IMR-90 (cell line): ENCODE data around the gene ZNF609. TPM values are rescaled to one million over a fixed set of nuclear protein-coding genes. Genes with fewer than 3 reads are reported as not detected.
A peak's percentile ranks its signal among the peaks of the same experiment; 100 is the strongest.

ENCODE experiments used
- ATAC-seq: fragments of 200-7000 bp; cut with Tn5 transposase; 2 replicates; pipeline ENCODE4 v1.9.1; 2020; ENCODE audit warnings: low read depth, mild to moderate bottlenecking, moderate library complexity
- BruUV-seq: library from RNA; stranded (reverse); fragments of 400-500 nt; replicated peaks from 2 replicates; lab custom pipeline; 2021; lab: Mats Ljungman, UMichigan
- CTCF ChIA-PET: fragments of 300-600 bp; formaldehyde crosslinking; extraction: SDS; loops from one replicate; lab custom pipeline; 2021; ENCODE audit warnings: antibody characterized with exemption; lab: Yijun Ruan, JAX
- POLR2A ChIA-PET: fragments of 300-600 bp; sonication (Branson Sonifier 250); formaldehyde crosslinking; loops from one replicate; lab custom pipeline; 2022; ENCODE audit warnings: antibody characterized with exemption; ENCODE audit not compliant: unreplicated experiment; lab: Charles Lee
- DNase-seq: peaks from one replicate; pipeline ENCODE4 v3.0.0; 2013
- H2AFZ ChIP-seq: replicated peaks from 2 replicates; pipeline ENCODE3; 2013; ENCODE audit warnings: low read length, mild to moderate bottlenecking; ENCODE audit not compliant: poor library complexity
- H2AK5ac ChIP-seq: 2 replicates; pipeline ENCODE4 v1.6.1; 2013; ENCODE audit warnings: low read depth, low read length, inconsistent platforms
- H2AK9ac ChIP-seq: replicated peaks from 2 replicates; pipeline ENCODE3; 2013; ENCODE audit warnings: mild to moderate bottlenecking, low read depth, low read length, moderate library complexity; ENCODE audit not compliant: poor library complexity
- H2BK120ac ChIP-seq: 2 replicates; pipeline ENCODE4 v1.6.1; 2013; ENCODE audit warnings: low read depth, low read length, inconsistent platforms
- H2BK15ac ChIP-seq: 3 replicates; pipeline ENCODE4 v1.6.1; 2013; ENCODE audit warnings: low read depth, low read length, inconsistent platforms
- H2BK20ac ChIP-seq: 2 replicates; pipeline ENCODE4 v1.6.1; 2013; ENCODE audit warnings: low read depth, mild to moderate bottlenecking, inconsistent platforms, low read length, moderate library complexity
- H2BK5ac ChIP-seq: 2 replicates; pipeline ENCODE4 v1.6.1; 2013; ENCODE audit warnings: mild to moderate bottlenecking, low read depth, low read length, inconsistent platforms; ENCODE audit not compliant: poor library complexity, severe bottlenecking
- H3K14ac ChIP-seq: replicated peaks from 2 replicates; pipeline ENCODE4 v1.6.1; 2013; ENCODE audit warnings: low read depth, low read length, inconsistent platforms
- H3K18ac ChIP-seq: 2 replicates; pipeline ENCODE4 v1.6.1; 2013; ENCODE audit warnings: low read depth, low read length, control low read depth
- H3K23ac ChIP-seq: 2 replicates; pipeline ENCODE4 v1.6.1; 2013; ENCODE audit warnings: low read depth, low read length, inconsistent platforms
- H3K27ac ChIP-seq: 2 replicates; pipeline ENCODE4 v1.5.1; 2013; ENCODE audit warnings: mild to moderate bottlenecking, control low read depth, low read length; ENCODE audit not compliant: insufficient read depth
- H3K27me3 ChIP-seq: 2 replicates; pipeline ENCODE4 v1.6.1; 2013; ENCODE audit warnings: low read length; ENCODE audit not compliant: control insufficient read depth, insufficient read depth
- H3K36me3 ChIP-seq: 2 replicates; pipeline ENCODE4 v1.6.1; 2013; ENCODE audit warnings: low read length, mixed read lengths; ENCODE audit not compliant: control insufficient read depth, insufficient read depth
- H3K4ac ChIP-seq: 2 replicates; pipeline ENCODE4 v1.6.1; 2013; ENCODE audit warnings: low read depth, low read length, inconsistent platforms
- H3K4me1 ChIP-seq: 2 replicates; pipeline ENCODE4 v1.6.1; 2013; ENCODE audit warnings: low read length, mixed read lengths; ENCODE audit not compliant: control insufficient read depth, insufficient read depth
- H3K4me2 ChIP-seq: 2 replicates; pipeline ENCODE4 v1.6.1; 2013; ENCODE audit warnings: low read depth, mild to moderate bottlenecking, control low read depth, low read length, moderate library complexity
- H3K4me3 ChIP-seq: 2 replicates; pipeline ENCODE4 v1.5.1; 2013; ENCODE audit warnings: low read depth, mild to moderate bottlenecking, control low read depth, low read length, moderate library complexity; ENCODE audit not compliant: insufficient read depth
- H3K56ac ChIP-seq: 2 replicates; pipeline ENCODE4 v1.6.1; 2013; ENCODE audit warnings: low read length, inconsistent platforms; ENCODE audit not compliant: insufficient read depth; ENCODE audit errors: extremely low read depth
- H3K79me1 ChIP-seq, 2 experiments: 2 replicates each; pipeline ENCODE4 v1.6.1; 2013; ENCODE audit warnings: low read length in 2 of 2, inconsistent platforms in 1 of 2, low read depth in 1 of 2
- H3K9ac ChIP-seq: 2 replicates; pipeline ENCODE4 v1.6.1; 2013; ENCODE audit warnings: low read depth, low read length, control low read depth
- H3K9me1 ChIP-seq: 2 replicates; pipeline ENCODE4 v1.6.1; 2013; ENCODE audit warnings: low read length, inconsistent platforms; ENCODE audit not compliant: insufficient read depth
- H3K9me3 ChIP-seq: 2 replicates; pipeline ENCODE4 v1.6.1; 2013; ENCODE audit warnings: low read length; ENCODE audit not compliant: control insufficient read depth, insufficient read depth
- H4K20me1 ChIP-seq: 2 replicates; pipeline ENCODE4 v1.6.1; 2013; ENCODE audit warnings: low read length, inconsistent platforms; ENCODE audit not compliant: insufficient read depth
- H4K5ac ChIP-seq: 2 replicates; pipeline ENCODE4 v1.6.1; 2013; ENCODE audit warnings: mild to moderate bottlenecking, low read depth, low read length, control low read depth
- H4K8ac ChIP-seq, 2 experiments: 2 replicates each; pipeline ENCODE4 v1.6.1; 2013; ENCODE audit warnings: low read depth in 2 of 2, low read length in 2 of 2, control low read depth in 1 of 2, inconsistent platforms in 1 of 2
- H4K91ac ChIP-seq: 2 replicates; pipeline ENCODE4 v1.6.1; 2013; ENCODE audit warnings: low read depth, low read length, inconsistent platforms; ENCODE audit not compliant: insufficient read depth
- BHLHE40 ChIP-seq: fragments of 150-350 bp; IDR thresholded peaks from 2 replicates; pipeline ENCODE4 v1.6.1; 2016; ENCODE audit warnings: mild to moderate bottlenecking, low read depth, low read length
- CHD1 ChIP-seq: IDR thresholded peaks from 2 replicates; pipeline ENCODE4 v1.6.1; 2012; ENCODE audit warnings: low read depth, low read length, improper control_type of control experiment
- CTCF ChIP-seq: conservative IDR thresholded peaks from 2 replicates; pipeline ENCODE4 v1.5.1; 2012; ENCODE audit warnings: mild to moderate bottlenecking, low read depth, low read length, improper control_type of control experiment
- MAZ ChIP-seq: IDR thresholded peaks from 2 replicates; pipeline ENCODE4 v1.6.1; 2012; ENCODE audit warnings: low read depth, mild to moderate bottlenecking, low read length, improper control_type of control experiment, moderate library complexity, borderline replicate concordance
- MXI1 ChIP-seq: IDR thresholded peaks from 2 replicates; pipeline ENCODE4 v1.6.1; 2012; ENCODE audit warnings: low read depth, mild to moderate bottlenecking, low read length, moderate library complexity, borderline replicate concordance
- NFE2L2 ChIP-seq: fragments of 150-350 bp; IDR thresholded peaks from 2 replicates; pipeline ENCODE4 v1.6.1; 2016; ENCODE audit warnings: low read depth, mild to moderate bottlenecking, low read length
- RAD21 ChIP-seq: IDR thresholded peaks from 2 replicates; pipeline ENCODE4 v1.6.1; 2012; ENCODE audit warnings: low read length, improper control_type of control experiment
- RCOR1 ChIP-seq: IDR thresholded peaks from 2 replicates; pipeline ENCODE4 v1.6.1; 2012; ENCODE audit warnings: mild to moderate bottlenecking, low read length, improper control_type of control experiment; ENCODE audit not compliant: insufficient replicate concordance
- RFX5 ChIP-seq: IDR thresholded peaks from 2 replicates; pipeline ENCODE4 v1.8.0; 2012; ENCODE audit warnings: low read depth, mild to moderate bottlenecking, low read length, moderate library complexity
- WGBS, 2 experiments: methylation state at CpG; one replicate each; pipeline versions ENCODE4 v1.1.5 to v1.1.7; 2013; ENCODE audit warnings: missing lambda C conversion rate in 2 of 2; ENCODE audit not compliant: insufficient read length in 1 of 2; ENCODE audit errors: extremely low coverage in 2 of 2; 5-methylcytosine and 5-hydroxymethylcytosine counted together
- dilution Hi-C: fragments of 300-500 bp; cut with HindIII; formaldehyde crosslinking; loops from one replicate; pipeline ENCODE4 v1.14.3; 2018; ENCODE audit warnings: low sequenced_read_pairs; ENCODE audit not compliant: unreplicated experiment
- in situ Hi-C: fragments of 300-500 bp; cut with MboI; formaldehyde crosslinking; loops from 3 replicates; pipeline ENCODE4 v1.14.3; 2019; ENCODE audit warnings: low sequenced_read_pairs, inconsistent platforms, mixed read lengths
- intact Hi-C: fragments of 100-400 bp; cut with micrococcal nuclease; formaldehyde crosslinking; loops from 2 replicates; pipeline ENCODE4 v1.10.0; 2022
- polyA plus RNA-seq, 3 experiments: library from polyadenylated mRNA; depleted of rRNA; stranded (reverse); fragments of >200 nt; gene quantifications; 2 replicates each; pipeline ENCODE4 v1.2.3, GENCODE V29; 2012; ENCODE audit warnings: low replicate concordance in 1 of 3
- total RNA-seq: library from RNA; depleted of rRNA; stranded (reverse); fragments of >200 nt; gene quantifications from 2 replicates; pipeline ENCODE4 v1.2.3, GENCODE V29; 2012
- TF ChIP-seq, protein P1 (sequence below): fragments of 150-350 bp; IDR thresholded peaks from 2 replicates; pipeline ENCODE4 v1.6.1; 2016; ENCODE audit warnings: low read depth, mild to moderate bottlenecking, low read length, moderate library complexity, borderline replicate concordance

Gene ZNF609
- total and polyA plus RNA-seq, 2 of the 4 experiments (the other 2 are of a cell fraction), result 10.4 to 12.5 TPM

GRCh38 chr15:64665179-64665578 lies 204.8 kb downstream of the ZNF609 start:
- Histone ChIP-seq H3K4ac (peak overlapping the region; percentile 20; the same call in 1 of the 2 replicates), H3K56ac (no peak overlapping the region), H3K27me3 (no peaks in the 10 kb centered on the region), H4K20me1 (peaks cover 3% of the 10 kb centered on the region; the same call in 1 of the 2 replicates), H2AK9ac (no peak overlapping the region), H3K23ac (no peak overlapping the region), H3K4me3 (no peak overlapping the region), H4K8ac (no peak overlapping the region), H2BK120ac (no peak overlapping the region), H4K5ac (no peak overlapping the region), H2AFZ (no peak overlapping the region), H3K4me2 (no peak overlapping the region), H2BK15ac (no peak overlapping the region), H2AK5ac (no peak overlapping the region), H3K27ac (no peak overlapping the region), H2BK20ac (no peak overlapping the region), H3K36me3 (no peaks in the 10 kb centered on the region), H3K14ac (no peak overlapping the region), H4K91ac (no peak overlapping the region), H3K9me3 (no peaks in the 10 kb centered on the region), H3K9ac (no peak overlapping the region), H3K18ac (no peak overlapping the region), H3K4me1 (no peaks in the 10 kb centered on the region; the same call in 1 of the 2 replicates), H2BK5ac (no peak overlapping the region), H3K9me1 (peaks cover 8% of the 10 kb centered on the region; the same call in 1 of the 2 replicates), H3K79me1 (peaks cover 39 to 67% of the 10 kb centered on the region in 2 experiments)
- WGBS, 2 experiments, result no CpG with 5 or more reads among the region's 1 CpG
- no peak for DNase-seq
- ATAC-seq, result no peak
- in situ Hi-C loops (loop anchor here (5.0 to 25.0 kb wide), 2 partner anchors 238 to 478 kb away; no protein-coding TSS in a partner anchor), dilution Hi-C loops (no loop called here), intact Hi-C loops (no loop called here)
- ChIA-PET POLR2A (no interaction called here), CTCF (interaction anchor here (1.9 kb wide), 1 partner anchor 11 kb away, joined by 5 read pairs; no protein-coding TSS in a partner anchor)
- BruUV-seq, result no TSS peak
- no peak for TF ChIP-seq RAD21
- no peak for TF ChIP-seq CTCF
- no peak for TF ChIP-seq RFX5
- no peak for TF ChIP-seq MXI1
- no peak for TF ChIP-seq CHD1
- no peak for TF ChIP-seq NFE2L2
- TF ChIP-seq RCOR1, result no peak
- no peak for TF ChIP-seq MAZ
- TF ChIP-seq, protein P1, sequence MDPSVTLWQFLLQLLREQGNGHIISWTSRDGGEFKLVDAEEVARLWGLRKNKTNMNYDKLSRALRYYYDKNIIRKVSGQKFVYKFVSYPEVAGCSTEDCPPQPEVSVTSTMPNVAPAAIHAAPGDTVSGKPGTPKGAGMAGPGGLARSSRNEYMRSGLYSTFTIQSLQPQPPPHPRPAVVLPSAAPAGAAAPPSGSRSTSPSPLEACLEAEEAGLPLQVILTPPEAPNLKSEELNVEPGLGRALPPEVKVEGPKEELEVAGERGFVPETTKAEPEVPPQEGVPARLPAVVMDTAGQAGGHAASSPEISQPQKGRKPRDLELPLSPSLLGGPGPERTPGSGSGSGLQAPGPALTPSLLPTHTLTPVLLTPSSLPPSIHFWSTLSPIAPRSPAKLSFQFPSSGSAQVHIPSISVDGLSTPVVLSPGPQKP, result no peak
- TF ChIP-seq BHLHE40, result no peak
